Stimulated activated CD4-positive, alpha-beta T cell treated with anti-CD3 and anti-CD28 coated beads, Interleukin-12 subunit alpha, Interleukin-12 subunit beta, amount 100 ng/mL, for 4 hours (primary cell): Measurements from ENCODE around the gene ZBTB24.
A peak's percentile ranks its signal among the peaks of the same experiment; 100 is the strongest.

Experiments
- DNase-seq: peaks from one replicate; pipeline ENCODE4 v3.0.0-alpha.2; 2020

Gene ZBTB24

GRCh38 chr6:109449064-109449794 lies 33.8 kb downstream of the ZBTB24 start:
- no peak for DNase-seq

- DNase-seq = no peak
Observed at GRCh38 chr6:109448615-109449014, 34.4 kb downstream of the ZBTB24 start.

GRCh38 chr6:109447878-109448555 lies 35.0 kb downstream of the ZBTB24 start:
- DNase-seq = no peak

- DNase-seq = no peak
Observed at GRCh38 chr6:109447087-109447486, 35.9 kb downstream of the ZBTB24 start.

GRCh38 chr6:109446541-109446940 lies 36.5 kb downstream of the ZBTB24 start:
- no peak for DNase-seq

GRCh38 chr6:109446072-109446471 lies 36.9 kb downstream of the ZBTB24 start:
- DNase-seq = no peak

GRCh38 chr6:109445382-109445781 lies 37.6 kb downstream of the ZBTB24 start:
- DNase-seq = no peak

- no peak for DNase-seq
Observed at GRCh38 chr6:109443425-109443950, 39.5 kb downstream of the ZBTB24 start.

- DNase-seq = no peak
Observed at GRCh38 chr6:109442393-109442924, 40.6 kb downstream of the ZBTB24 start.

- DNase-seq = peak; percentile 45
Observed at GRCh38 chr6:109441069-109441816, 41.8 kb downstream of the ZBTB24 start.

GRCh38 chr6:109440331-109441068 lies 42.5 kb downstream of the ZBTB24 start, which contains the start of the genes PPIL6 and SMPD2:
Gene PPIL6, minus strand, starts transcription at chr6:109440628. Its CDS starts 38 bp downstream, at chr6:109440590.
Gene SMPD2, plus strand, starts transcription at chr6:109440724. Its CDS starts 398 bp downstream, at chr6:109441122.
- DNase-seq = peak; percentile 74

GRCh38 chr6:109436041-109436440 lies 47.0 kb downstream of the ZBTB24 start:
- no peak for DNase-seq

GRCh38 chr6:109434456-109434855 lies 48.6 kb downstream of the ZBTB24 start:
- DNase-seq = no peak

- DNase-seq = no peak
Observed at GRCh38 chr6:109429496-109429895, 53.5 kb downstream of the ZBTB24 start.

GRCh38 chr6:109428889-109429477 lies 54.0 kb downstream of the ZBTB24 start:
- no peak for DNase-seq

GRCh38 chr6:109424946-109425345 lies 58.1 kb downstream of the ZBTB24 start:
- DNase-seq = no peak

GRCh38 chr6:109421184-109421583 lies 61.8 kb downstream of the ZBTB24 start:
- DNase-seq = no peak

GRCh38 chr6:109420751-109421150 lies 62.3 kb downstream of the ZBTB24 start:
- DNase-seq = no peak

GRCh38 chr6:109417646-109418045 lies 65.4 kb downstream of the ZBTB24 start:
- no peak for DNase-seq
